Measurements from ENCODE around the gene SCRT2. TPM values are rescaled to one million over a fixed set of nuclear protein-coding genes. Genes with fewer than 3 reads are reported as not detected.
A peak's percentile ranks its signal among the peaks of the same experiment; 100 is the strongest.

Gene SCRT2
- total and polyA plus RNA-seq, 4 donors = not detected

- no peak for DNase-seq
- peaks cover 0 to 2% (median 0%) of the 10 kb centered on the region in 4 donors for H3K9me3 ChIP-seq (ENCODE audit: control insufficient read depth in 4 of 4, insufficient read depth in 3 of 4, low read length in 3 of 4)
These were observed 22.7 kb upstream of the SCRT2 start for GRCh38 chr20:698276-698675.

GRCh38 chr20:697826-698225 is 22.2 kb upstream of the SCRT2 start:
- DNase-seq (no peak), ATAC-seq (ENCODE audit: insufficient read depth, low FRiP score) (no peak)
- H3K36me3 ChIP-seq (ENCODE audit: control insufficient read depth in 4 of 4, insufficient read depth in 4 of 4, low read length in 4 of 4) = no peaks in the 10 kb centered on the region
- H3K9ac ChIP-seq (ENCODE audit: insufficient read depth in 1 of 2, low read length in 2 of 2) = no peak overlapping the region
- no peak overlapping the region for H3K4me3 ChIP-seq
- no peak for TF ChIP-seq CTCF (IDR thresholded peaks at IDR 0.05; ENCODE audit: control extremely low read depth, extremely low read depth)
- peaks cover 0 to 2% (median 0%) of the 10 kb centered on the region in 4 donors for H3K9me3 ChIP-seq (ENCODE audit: control insufficient read depth in 4 of 4, insufficient read depth in 3 of 4, low read length in 3 of 4)
- H3K4me1 ChIP-seq (ENCODE audit: control insufficient read depth in 5 of 5, insufficient read depth in 5 of 5, low read length in 5 of 5) = peaks cover 0 to 4% (median 0%) of the 10 kb centered on the region in 5 donors
- no peak overlapping the region for H3K27ac ChIP-seq (ENCODE audit: low read depth in 1 of 2, low read length in 1 of 2)
- H3K27me3 ChIP-seq (ENCODE audit: control insufficient read depth in 3 of 3, insufficient read depth in 3 of 3, low read length in 2 of 3) = no peaks in the 10 kb centered on the region
- WGBS, 2 donors = 72 to 81% methylated on average over 9 of the region's 9 CpGs

More at GRCh38 chr20:698276-698675, 22.7 kb upstream of the SCRT2 start:
- Histone ChIP-seq H3K27ac (ENCODE audit: low read depth in 1 of 2, low read length in 1 of 2) (no peak overlapping the region), H3K4me1 (ENCODE audit: control insufficient read depth in 5 of 5, insufficient read depth in 5 of 5, low read length in 5 of 5) (peaks cover 0 to 4% (median 0%) of the 10 kb centered on the region in 5 donors), H3K9ac (ENCODE audit: insufficient read depth in 1 of 2, low read length in 2 of 2) (no peak overlapping the region), H3K4me3 (no peak overlapping the region), H3K36me3 (ENCODE audit: control insufficient read depth in 4 of 4, insufficient read depth in 4 of 4, low read length in 4 of 4) (no peaks in the 10 kb centered on the region), H3K27me3 (ENCODE audit: control insufficient read depth in 3 of 3, insufficient read depth in 3 of 3, low read length in 2 of 3) (no peaks in the 10 kb centered on the region)
- ATAC-seq (ENCODE audit: insufficient read depth, low FRiP score) = no peak
- WGBS, 2 donors = 70 to 84% methylated on average over 6 of the region's 6 CpGs
- no peak for TF ChIP-seq CTCF (IDR thresholded peaks at IDR 0.05; ENCODE audit: control extremely low read depth, extremely low read depth)

- H3K9ac ChIP-seq (ENCODE audit: insufficient read depth in 1 of 2, low read length in 2 of 2) = no peak overlapping the region
- no peak for ATAC-seq (ENCODE audit: insufficient read depth, low FRiP score)
These were observed 19.7 kb upstream of the SCRT2 start for GRCh38 chr20:695165-695866.

More at GRCh38 chr20:695165-695866, 19.7 kb upstream of the SCRT2 start:
- Histone ChIP-seq H3K4me3 (no peak overlapping the region), H3K27ac (ENCODE audit: low read depth in 1 of 2, low read length in 1 of 2) (no peak overlapping the region), H3K9me3 (ENCODE audit: control insufficient read depth in 4 of 4, insufficient read depth in 3 of 4, low read length in 3 of 4) (peaks cover 0 to 2% (median 0%) of the 10 kb centered on the region in 4 donors), H3K27me3 (ENCODE audit: control insufficient read depth in 3 of 3, insufficient read depth in 3 of 3, low read length in 2 of 3) (peaks cover 0 to 9% (median 3%) of the 10 kb centered on the region in 3 donors), H3K36me3 (ENCODE audit: control insufficient read depth in 4 of 4, insufficient read depth in 4 of 4, low read length in 4 of 4) (no peaks in the 10 kb centered on the region), H3K4me1 (ENCODE audit: control insufficient read depth in 5 of 5, insufficient read depth in 5 of 5, low read length in 5 of 5) (peaks cover 0 to 4% (median 0%) of the 10 kb centered on the region in 5 donors)
- WGBS, 2 donors = 50 to 62% methylated on average over 2 of the region's 2 CpGs
- no peak for TF ChIP-seq CTCF (IDR thresholded peaks at IDR 0.05; ENCODE audit: control extremely low read depth, extremely low read depth)
- peak in 1 of 3 donors; percentile 53 for DNase-seq

Data from lung (tissue), 12 donors.